Sigmoid colon (tissue), 4 donors: ENCODE measurements around the gene APOB.

Experiments
- CTCF ChIP-seq, 4 experiments: fragments of 450-650 bp in 3 of 4; fragments of 200-600 bp in 1 of 4; IDR thresholded peaks; one replicate each; pipeline ENCODE4 v1.5.1; 2016 to 2019; ENCODE audit warnings: antibody characterized with exemption in 4 of 4, mild to moderate bottlenecking in 3 of 4, moderate library complexity in 2 of 4
- EP300 ChIP-seq, 4 donors: sonication (generic); formaldehyde crosslinking; IDR thresholded peaks; one replicate each; pipeline ENCODE4 v1.6.1; 2017; ENCODE audit warnings: antibody characterized with exemption in 4 of 4
- POLR2A ChIP-seq, 2 donors: fragments of 450-650 bp; IDR thresholded peaks; one replicate each; pipeline ENCODE4 v1.6.1; 2016; ENCODE audit warnings: antibody characterized with exemption in 2 of 2, mild to moderate bottlenecking in 2 of 2, moderate library complexity in 2 of 2
- POLR2AphosphoS5 ChIP-seq, 4 donors: sonication (generic); formaldehyde crosslinking; IDR thresholded peaks; one replicate each; pipeline ENCODE4 v1.6.1; 2017; ENCODE audit warnings: antibody characterized with exemption in 4 of 4

GRCh38 chr2:21020031-21020667, 23.7 kb downstream of the APOB start:
- TF ChIP-seq CTCF (IDR thresholded peaks at IDR 0.05), result no peak
- TF ChIP-seq POLR2A (IDR thresholded peaks at IDR 0.05), result no peak
- TF ChIP-seq POLR2AphosphoS5 (IDR thresholded peaks at IDR 0.05), result no peak
- TF ChIP-seq EP300 (IDR thresholded peaks at IDR 0.05), result no peak
